Measurements from ENCODE around the gene CDA. TPM values are rescaled to one million over a fixed set of nuclear protein-coding genes. Genes with fewer than 3 reads are reported as not detected.

CDA gene
- total RNA-seq, 1 donor from 2014 or later = not detected

GRCh38 chr1:20643080-20643479, 54.2 kb downstream of the CDA start:
- H3K27ac Mint-ChIP-seq = no peak overlapping the region
- H3K4me1 Mint-ChIP-seq (ENCODE audit: low read depth) = no peaks in the 10 kb centered on the region

DNA sequence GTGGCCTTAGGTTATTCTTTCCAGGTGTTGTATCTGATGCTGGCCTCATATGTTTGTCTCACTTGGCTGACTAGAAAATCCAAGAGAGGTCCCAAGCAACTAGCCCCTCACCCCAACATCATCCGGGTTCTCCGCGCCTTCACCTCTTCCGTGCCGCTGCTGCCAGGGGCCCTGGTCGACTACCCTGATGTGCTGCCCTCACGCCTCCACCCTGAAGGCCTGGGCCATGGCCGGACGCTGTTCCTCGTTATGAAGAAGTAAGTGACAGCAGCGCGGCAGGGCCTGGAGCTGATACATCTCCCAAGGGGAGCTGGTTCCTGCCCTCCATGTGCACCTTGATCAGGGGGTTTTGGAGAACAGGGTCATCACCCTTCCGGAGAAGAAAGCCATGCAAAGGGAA, 55.5 kb downstream of the CDA start:
- Mint-ChIP-seq H3K4me1 (ENCODE audit: low read depth) (no peaks in the 10 kb centered on the region), H3K27me3 (no peaks in the 10 kb centered on the region), H3K4me3 (ENCODE audit: low read depth) (no peak overlapping the region), H3K36me3 (ENCODE audit: insufficient read depth) (peaks cover 18% of the 10 kb centered on the region), H3K9me3 (ENCODE audit: low read depth) (no peaks in the 10 kb centered on the region), H3K27ac (no peak overlapping the region)
- TF ChIP-seq, protein P1, sequence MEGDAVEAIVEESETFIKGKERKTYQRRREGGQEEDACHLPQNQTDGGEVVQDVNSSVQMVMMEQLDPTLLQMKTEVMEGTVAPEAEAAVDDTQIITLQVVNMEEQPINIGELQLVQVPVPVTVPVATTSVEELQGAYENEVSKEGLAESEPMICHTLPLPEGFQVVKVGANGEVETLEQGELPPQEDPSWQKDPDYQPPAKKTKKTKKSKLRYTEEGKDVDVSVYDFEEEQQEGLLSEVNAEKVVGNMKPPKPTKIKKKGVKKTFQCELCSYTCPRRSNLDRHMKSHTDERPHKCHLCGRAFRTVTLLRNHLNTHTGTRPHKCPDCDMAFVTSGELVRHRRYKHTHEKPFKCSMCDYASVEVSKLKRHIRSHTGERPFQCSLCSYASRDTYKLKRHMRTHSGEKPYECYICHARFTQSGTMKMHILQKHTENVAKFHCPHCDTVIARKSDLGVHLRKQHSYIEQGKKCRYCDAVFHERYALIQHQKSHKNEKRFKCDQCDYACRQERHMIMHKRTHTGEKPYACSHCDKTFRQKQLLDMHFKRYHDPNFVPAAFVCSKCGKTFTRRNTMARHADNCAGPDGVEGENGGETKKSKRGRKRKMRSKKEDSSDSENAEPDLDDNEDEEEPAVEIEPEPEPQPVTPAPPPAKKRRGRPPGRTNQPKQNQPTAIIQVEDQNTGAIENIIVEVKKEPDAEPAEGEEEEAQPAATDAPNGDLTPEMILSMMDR (IDR thresholded peaks at IDR 0.05; ENCODE audit: unreplicated experiment) = no peak
- no peak for DNase-seq (ENCODE audit: low spot score, unreplicated experiment)

More at GRCh38 chr1:20643080-20643479, 54.2 kb downstream of the CDA start:
- Mint-ChIP-seq H3K9me3 (ENCODE audit: low read depth) (no peaks in the 10 kb centered on the region), H3K27me3 (no peaks in the 10 kb centered on the region), H3K36me3 (ENCODE audit: insufficient read depth) (peaks cover 15% of the 10 kb centered on the region), H3K4me3 (ENCODE audit: low read depth) (no peak overlapping the region)
- DNase-seq (ENCODE audit: low spot score, unreplicated experiment) = no peak
- TF ChIP-seq, protein P1 (IDR thresholded peaks at IDR 0.05; ENCODE audit: unreplicated experiment) = no peak

DNA sequence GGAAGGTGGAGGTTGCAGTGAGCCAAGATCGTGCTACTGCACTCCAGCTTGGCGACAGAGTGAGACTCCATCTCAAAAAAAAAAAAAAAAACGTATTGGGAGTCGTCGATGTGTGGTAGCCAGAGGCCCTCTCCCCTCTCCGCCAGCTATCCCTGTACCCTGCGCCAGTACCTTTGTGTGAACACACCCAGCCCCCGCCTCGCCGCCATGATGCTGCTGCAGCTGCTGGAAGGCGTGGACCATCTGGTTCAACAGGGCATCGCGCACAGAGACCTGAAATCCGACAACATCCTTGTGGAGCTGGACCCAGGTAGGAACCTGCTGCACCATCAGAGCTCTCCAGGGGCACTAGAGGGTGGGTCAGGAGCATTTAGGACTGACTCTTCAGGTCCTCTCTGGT, 56.5 kb downstream of the CDA start:
- Mint-ChIP-seq H3K27ac (no peak overlapping the region), H3K27me3 (no peaks in the 10 kb centered on the region), H3K4me3 (ENCODE audit: low read depth) (no peak overlapping the region), H3K4me1 (ENCODE audit: low read depth) (no peaks in the 10 kb centered on the region), H3K36me3 (ENCODE audit: insufficient read depth) (peaks cover 15% of the 10 kb centered on the region), H3K9me3 (ENCODE audit: low read depth) (no peaks in the 10 kb centered on the region)
- DNase-seq (ENCODE audit: low spot score, unreplicated experiment) = no peak
- TF ChIP-seq, protein P1 (IDR thresholded peaks at IDR 0.05; ENCODE audit: unreplicated experiment) = no peak

DNA sequence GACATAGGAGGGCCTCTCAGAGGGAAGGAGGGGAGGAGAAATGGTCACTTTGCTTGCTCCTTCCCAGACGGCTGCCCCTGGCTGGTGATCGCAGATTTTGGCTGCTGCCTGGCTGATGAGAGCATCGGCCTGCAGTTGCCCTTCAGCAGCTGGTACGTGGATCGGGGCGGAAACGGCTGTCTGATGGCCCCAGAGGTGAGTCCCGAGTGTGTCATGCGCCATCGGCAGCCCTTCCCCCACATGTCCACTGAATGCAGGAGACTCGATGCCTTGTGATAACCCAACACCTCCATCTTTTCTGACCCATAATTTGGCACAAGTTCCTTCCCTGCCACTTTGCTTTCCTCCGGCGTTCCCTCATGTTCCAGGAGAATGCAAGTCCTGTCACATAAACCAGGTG, 59.5 kb downstream of the CDA start:
- H3K27me3 Mint-ChIP-seq = no peaks in the 10 kb centered on the region
- no peak overlapping the region for H3K27ac Mint-ChIP-seq

DNA sequence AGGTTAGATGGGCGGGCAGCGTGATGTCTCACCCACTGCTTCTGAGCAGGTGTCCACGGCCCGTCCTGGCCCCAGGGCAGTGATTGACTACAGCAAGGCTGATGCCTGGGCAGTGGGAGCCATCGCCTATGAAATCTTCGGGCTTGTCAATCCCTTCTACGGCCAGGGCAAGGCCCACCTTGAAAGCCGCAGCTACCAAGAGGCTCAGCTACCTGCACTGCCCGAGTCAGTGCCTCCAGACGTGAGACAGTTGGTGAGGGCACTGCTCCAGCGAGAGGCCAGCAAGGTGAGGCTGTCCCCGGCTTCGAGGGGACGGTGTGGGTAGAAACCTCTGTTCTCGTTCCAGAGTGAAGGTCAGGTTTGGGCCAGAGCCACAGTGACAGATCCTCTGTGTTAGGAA, 60.0 kb downstream of the CDA start:
- DNase-seq (ENCODE audit: low spot score, unreplicated experiment) = no peak
- no peak overlapping the region for H3K4me3 Mint-ChIP-seq (ENCODE audit: low read depth)
- peaks cover 22% of the 10 kb centered on the region for H3K36me3 Mint-ChIP-seq (ENCODE audit: insufficient read depth)
- no peaks in the 10 kb centered on the region for H3K4me1 Mint-ChIP-seq (ENCODE audit: low read depth)
- no peaks in the 10 kb centered on the region for H3K27me3 Mint-ChIP-seq
- TF ChIP-seq, protein P1 (IDR thresholded peaks at IDR 0.05; ENCODE audit: unreplicated experiment) = no peak
- H3K9me3 Mint-ChIP-seq (ENCODE audit: low read depth) = no peaks in the 10 kb centered on the region
- H3K27ac Mint-ChIP-seq = no peak overlapping the region

More for the DNA sequence above, 59.5 kb downstream of the CDA start:
- peaks cover 23% of the 10 kb centered on the region for H3K36me3 Mint-ChIP-seq (ENCODE audit: insufficient read depth)
- TF ChIP-seq, protein P1 (IDR thresholded peaks at IDR 0.05; ENCODE audit: unreplicated experiment) = no peak
- H3K9me3 Mint-ChIP-seq (ENCODE audit: low read depth) = no peaks in the 10 kb centered on the region
- H3K4me3 Mint-ChIP-seq (ENCODE audit: low read depth) = no peak overlapping the region
- H3K4me1 Mint-ChIP-seq (ENCODE audit: low read depth) = no peaks in the 10 kb centered on the region
- no peak for DNase-seq (ENCODE audit: low spot score, unreplicated experiment)

Measured in progenitor cell of endocrine pancreas (in vitro differentiated cells).